H9 (cell line): ENCODE data around the gene FTHL17. TPM values are rescaled to one million over a fixed set of nuclear protein-coding genes. Genes with fewer than 3 reads are reported as not detected.

ENCODE experiments used
- DNase-seq: peaks from one replicate; pipeline ENCODE4 v3.0.0-alpha.2; 2017
- H2AFZ ChIP-seq: one replicate; pipeline ENCODE4 v1.6.1; 2013; ENCODE audit warnings: mild to moderate bottlenecking, low read length, control low read depth, moderate library complexity
- H2AK5ac ChIP-seq: 2 replicates; pipeline ENCODE4 v1.6.1; 2013; ENCODE audit warnings: low read length, control low read depth, mixed read lengths; ENCODE audit not compliant: insufficient read length
- H2BK120ac ChIP-seq: one replicate; pipeline ENCODE4 v1.6.1; 2013; ENCODE audit warnings: low read depth, mild to moderate bottlenecking, low read length, control low read depth, inconsistent platforms; ENCODE audit not compliant: poor library complexity, severe bottlenecking
- H2BK12ac ChIP-seq: 2 replicates; pipeline ENCODE4 v1.6.1; 2013; ENCODE audit warnings: low read length, control low read depth, mixed read lengths, low read depth; ENCODE audit not compliant: insufficient read length
- H2BK15ac ChIP-seq: 2 replicates; pipeline ENCODE4 v1.6.1; 2013; ENCODE audit warnings: low read depth, low read length, control low read depth
- H2BK20ac ChIP-seq: one replicate; pipeline ENCODE4 v1.6.1; 2013; ENCODE audit warnings: low read depth, mild to moderate bottlenecking, low read length, control low read depth, inconsistent platforms; ENCODE audit not compliant: poor library complexity, severe bottlenecking
- H2BK5ac ChIP-seq: 2 replicates; pipeline ENCODE4 v1.6.1; 2013; ENCODE audit warnings: low read length, control low read depth, mixed read lengths; ENCODE audit not compliant: insufficient read length
- H3K14ac ChIP-seq: 2 replicates; pipeline ENCODE4 v1.6.1; 2013; ENCODE audit warnings: low read length, control low read depth; ENCODE audit not compliant: insufficient read depth
- H3K18ac ChIP-seq: 2 replicates; pipeline ENCODE4 v1.6.1; 2013; ENCODE audit warnings: low read depth, mild to moderate bottlenecking, mixed read lengths, low read length, control low read depth; ENCODE audit not compliant: insufficient read length
- H3K23ac ChIP-seq: 2 replicates; pipeline ENCODE4 v1.6.1; 2013; ENCODE audit warnings: low read length, control low read depth, mixed read lengths, low read depth; ENCODE audit not compliant: insufficient read length
- H3K23me2 ChIP-seq: 2 replicates; pipeline ENCODE4 v1.6.1; 2013; ENCODE audit warnings: low read depth, mild to moderate bottlenecking, mixed read lengths, low read length, control low read depth; ENCODE audit not compliant: insufficient read length, poor library complexity, severe bottlenecking
- H3K27ac ChIP-seq: 2 replicates; pipeline ENCODE4 v1.5.1; 2013; ENCODE audit warnings: low read length, control low read depth, mixed read lengths, low read depth; ENCODE audit not compliant: insufficient read length
- H3K27me3 ChIP-seq: 2 replicates; pipeline ENCODE4 v1.6.1; 2013; ENCODE audit warnings: low read length, control low read depth, inconsistent platforms; ENCODE audit not compliant: insufficient read depth
- H3K4ac ChIP-seq: 2 replicates; pipeline ENCODE4 v1.6.1; 2013; ENCODE audit warnings: low read depth, mild to moderate bottlenecking, control low read depth, inconsistent platforms, low read length, moderate library complexity
- H3K4me1 ChIP-seq: 2 replicates; pipeline ENCODE4 v1.6.1; 2013; ENCODE audit warnings: low read length, control low read depth, inconsistent platforms; ENCODE audit not compliant: insufficient read depth
- H3K4me2 ChIP-seq: 2 replicates; pipeline ENCODE4 v1.6.1; 2013; ENCODE audit warnings: low read length, control low read depth, mixed read lengths; ENCODE audit not compliant: insufficient read length, insufficient read depth
- H3K56ac ChIP-seq: 2 replicates; pipeline ENCODE4 v1.6.1; 2013; ENCODE audit warnings: low read depth, mild to moderate bottlenecking, mixed read lengths, low read length, control low read depth; ENCODE audit not compliant: insufficient read length
- H3K79me1 ChIP-seq: 2 replicates; pipeline ENCODE4 v1.6.1; 2013; ENCODE audit warnings: low read depth, mild to moderate bottlenecking, moderate library complexity, low read length, control low read depth, inconsistent platforms; ENCODE audit not compliant: insufficient read depth, poor library complexity, severe bottlenecking
- H3K79me2 ChIP-seq: 2 replicates; pipeline ENCODE4 v1.6.1; 2013; ENCODE audit warnings: low read length, control low read depth, inconsistent platforms; ENCODE audit not compliant: insufficient read depth
- H3K9ac ChIP-seq: 2 replicates; pipeline ENCODE4 v1.6.1; 2013; ENCODE audit warnings: low read length, control low read depth, mixed read lengths; ENCODE audit not compliant: insufficient read length; ENCODE audit errors: extremely low read depth
- H3K9me3 ChIP-seq: one replicate; pipeline ENCODE4 v1.6.1; 2013; ENCODE audit warnings: low read depth, low read length, inconsistent platforms; ENCODE audit not compliant: control insufficient read depth
- H3T11ph ChIP-seq: one replicate; pipeline ENCODE4 v1.6.1; 2013; ENCODE audit warnings: mild to moderate bottlenecking, low read length, control low read depth, inconsistent platforms
- H4K20me1 ChIP-seq: one replicate; pipeline ENCODE4 v1.6.1; 2013; ENCODE audit not compliant: control insufficient read depth, insufficient read length, insufficient read depth
- H4K5ac ChIP-seq: 2 replicates; pipeline ENCODE4 v1.6.1; 2013; ENCODE audit warnings: low read depth, mild to moderate bottlenecking, mixed read lengths, low read length, control low read depth; ENCODE audit not compliant: insufficient read length
- H4K8ac ChIP-seq: replicated peaks from 2 replicates; pipeline ENCODE4 v1.6.1; 2013; ENCODE audit warnings: low read length, control low read depth, mixed read lengths, low read depth; ENCODE audit not compliant: insufficient read length
- H4K91ac ChIP-seq: 2 replicates; pipeline ENCODE4 v1.6.1; 2013; ENCODE audit warnings: low read depth, mild to moderate bottlenecking, moderate library complexity, mixed read lengths, low read length, control low read depth; ENCODE audit not compliant: insufficient read length
- H3K27ac Mint-ChIP-seq, 3 experiments: 2 replicates in 2 of 3; 3 replicates in 1 of 3; pipeline ENCODE4 v1.8.0; 2020 to 2021; ENCODE audit warnings: mixed read lengths in 3 of 3, mild to moderate bottlenecking in 1 of 3, moderate library complexity in 1 of 3
- H3K27me3 Mint-ChIP-seq: 2 replicates; pipeline ENCODE4 v1.8.0; 2021; ENCODE audit warnings: low read depth, mild to moderate bottlenecking, moderate library complexity, mixed read lengths
- H3K36me3 Mint-ChIP-seq, 3 experiments: 2 replicates in 2 of 3; 3 replicates in 1 of 3; pipeline ENCODE4 v1.8.0; 2020 to 2021; ENCODE audit warnings: low read depth in 3 of 3, mixed read lengths in 3 of 3; ENCODE audit not compliant: insufficient read depth in 1 of 3
- H3K4me1 Mint-ChIP-seq, 2 experiments: 2 replicates each; pipeline ENCODE4 v1.8.0; 2020; ENCODE audit warnings: mixed read lengths in 2 of 2
- H3K4me3 Mint-ChIP-seq, 2 experiments: 2 replicates in 1 of 2; 3 replicates in 1 of 2; pipeline ENCODE4 v1.8.0; 2020 to 2021; ENCODE audit warnings: mild to moderate bottlenecking in 2 of 2, mixed read lengths in 2 of 2, moderate library complexity in 1 of 2
- H3K9me3 Mint-ChIP-seq, 2 experiments: 2 replicates in 1 of 2; 3 replicates in 1 of 2; pipeline ENCODE4 v1.8.0; 2020; ENCODE audit warnings: mild to moderate bottlenecking in 2 of 2, mixed read lengths in 2 of 2, moderate library complexity in 1 of 2
- WGBS: extraction: QIAGEN DNeasy Blood & Tissue Kit; methylation state at CpG from one replicate; pipeline ENCODE4 v1.1.7; 2013; ENCODE audit warnings: missing lambda C conversion rate, low lambda C conversion rate, mixed read lengths; ENCODE audit not compliant: insufficient read length; ENCODE audit errors: extremely low coverage; 5-methylcytosine and 5-hydroxymethylcytosine counted together
- total RNA-seq: library from RNA; stranded (reverse); gene quantifications from 2 replicates; pipeline ENCODE4 v1.2.1, GENCODE V29; 2021
- TF ChIP-seq, protein P1 (sequence below): fragments of 200-600 bp; sonication (generic); conservative IDR thresholded peaks from 3 replicates; pipeline ENCODE4 v1.8.0; 2021; ENCODE audit warnings: antibody characterized with exemption, mild to moderate bottlenecking

The FTHL17 gene
- total RNA-seq, 1 experiment from 2014 or later = not detected

DNA sequence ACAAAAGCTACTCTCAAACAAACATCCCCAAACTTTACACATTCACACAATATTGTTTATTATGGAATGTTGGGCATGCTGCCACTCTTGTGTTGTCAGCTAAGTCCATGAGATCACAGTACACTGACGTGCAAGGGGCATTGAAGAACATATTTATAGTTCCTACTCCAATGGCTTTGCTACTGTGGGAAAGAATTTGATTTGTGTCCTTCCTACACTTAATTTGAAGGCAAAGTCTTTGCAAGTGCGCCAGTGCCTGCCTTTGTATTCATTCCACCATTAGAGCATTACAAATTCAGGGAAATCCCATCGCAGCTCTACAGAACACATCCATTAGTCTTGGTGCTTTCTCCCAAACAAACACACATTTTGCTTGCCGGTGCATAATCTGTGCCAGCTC, 45.4 kb upstream of the FTHL17 start:
- Histone ChIP-seq H2AK5ac (no peak overlapping the region), H3K79me1 (no peaks in the 10 kb centered on the region), H2BK15ac (no peak overlapping the region), H4K8ac (no peak overlapping the region), H3K79me2 (no peaks in the 10 kb centered on the region), H2BK5ac (no peak overlapping the region), H3K4me1 (no peaks in the 10 kb centered on the region), H3K14ac (no peak overlapping the region), H3K9ac (no peak overlapping the region), H2AFZ (no peak overlapping the region), H4K5ac (no peak overlapping the region), H4K91ac (no peak overlapping the region), H3K23me2 (no peaks in the 10 kb centered on the region), H3K9me3 (no peaks in the 10 kb centered on the region), H2BK20ac (no peak overlapping the region), H3K56ac (no peak overlapping the region), H3K23ac (no peak overlapping the region), H3T11ph (no peak overlapping the region), H3K4ac (no peak overlapping the region), H3K27ac (no peak overlapping the region), H3K18ac (no peak overlapping the region), H3K27me3 (no peaks in the 10 kb centered on the region), H4K20me1 (no peaks in the 10 kb centered on the region), H2BK12ac (no peak overlapping the region), H3K4me2 (no peak overlapping the region), H2BK120ac (no peak overlapping the region)
- no peak for DNase-seq
- no CpG with 5 or more reads among the region's 4 CpGs for WGBS
- H3K4me3 Mint-ChIP-seq = no peak overlapping the region
- H3K36me3 Mint-ChIP-seq = no peaks in the 10 kb centered on the region; a peak in 1 of 7 replicates
- 0 out of 4 replicates have a peak, but pooled peaks cover 0 to 3% of the 10 kb centered on the region in 2 experiments for H3K4me1 Mint-ChIP-seq
- H3K27ac Mint-ChIP-seq = no peak overlapping the region
- H3K27me3 Mint-ChIP-seq = no peaks in the 10 kb centered on the region
- peaks cover 47 to 54% of the 10 kb centered on the region in 2 experiments for H3K9me3 Mint-ChIP-seq
- TF ChIP-seq, protein P1, sequence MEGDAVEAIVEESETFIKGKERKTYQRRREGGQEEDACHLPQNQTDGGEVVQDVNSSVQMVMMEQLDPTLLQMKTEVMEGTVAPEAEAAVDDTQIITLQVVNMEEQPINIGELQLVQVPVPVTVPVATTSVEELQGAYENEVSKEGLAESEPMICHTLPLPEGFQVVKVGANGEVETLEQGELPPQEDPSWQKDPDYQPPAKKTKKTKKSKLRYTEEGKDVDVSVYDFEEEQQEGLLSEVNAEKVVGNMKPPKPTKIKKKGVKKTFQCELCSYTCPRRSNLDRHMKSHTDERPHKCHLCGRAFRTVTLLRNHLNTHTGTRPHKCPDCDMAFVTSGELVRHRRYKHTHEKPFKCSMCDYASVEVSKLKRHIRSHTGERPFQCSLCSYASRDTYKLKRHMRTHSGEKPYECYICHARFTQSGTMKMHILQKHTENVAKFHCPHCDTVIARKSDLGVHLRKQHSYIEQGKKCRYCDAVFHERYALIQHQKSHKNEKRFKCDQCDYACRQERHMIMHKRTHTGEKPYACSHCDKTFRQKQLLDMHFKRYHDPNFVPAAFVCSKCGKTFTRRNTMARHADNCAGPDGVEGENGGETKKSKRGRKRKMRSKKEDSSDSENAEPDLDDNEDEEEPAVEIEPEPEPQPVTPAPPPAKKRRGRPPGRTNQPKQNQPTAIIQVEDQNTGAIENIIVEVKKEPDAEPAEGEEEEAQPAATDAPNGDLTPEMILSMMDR = no peak
